Measurements from ENCODE around the gene PRCP.
"Not testable (repeated sequence)": the region's sequence is repeated elsewhere in the genome, so short reads cannot be mapped to it uniquely, and the experiment has no call there.

PRCP gene

DNA sequence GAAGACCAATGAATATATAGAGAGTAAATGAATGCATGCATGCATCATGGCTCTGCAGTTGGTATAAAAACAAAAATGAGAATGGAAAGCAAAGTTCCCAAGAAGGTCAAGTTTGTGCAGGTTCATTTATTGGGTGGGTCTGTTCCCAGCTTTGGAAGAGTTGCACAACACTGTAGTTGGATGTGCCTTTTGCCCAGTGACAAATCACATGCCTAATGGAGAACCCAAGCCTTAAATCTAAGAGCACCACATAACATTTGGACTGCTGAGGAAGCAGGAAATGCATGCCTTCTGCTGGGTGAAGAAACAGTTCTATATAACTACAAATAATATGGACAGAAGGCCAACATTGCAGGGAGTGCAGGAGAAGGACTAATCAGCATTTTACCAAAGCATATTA is 30.6 kb downstream of the PRCP start:
- no peak for DNase-seq

- DNase-seq, result peak; percentile 31
Observed at GRCh38 chr11:82867495-82868082, 32.6 kb downstream of the PRCP start.

DNA sequence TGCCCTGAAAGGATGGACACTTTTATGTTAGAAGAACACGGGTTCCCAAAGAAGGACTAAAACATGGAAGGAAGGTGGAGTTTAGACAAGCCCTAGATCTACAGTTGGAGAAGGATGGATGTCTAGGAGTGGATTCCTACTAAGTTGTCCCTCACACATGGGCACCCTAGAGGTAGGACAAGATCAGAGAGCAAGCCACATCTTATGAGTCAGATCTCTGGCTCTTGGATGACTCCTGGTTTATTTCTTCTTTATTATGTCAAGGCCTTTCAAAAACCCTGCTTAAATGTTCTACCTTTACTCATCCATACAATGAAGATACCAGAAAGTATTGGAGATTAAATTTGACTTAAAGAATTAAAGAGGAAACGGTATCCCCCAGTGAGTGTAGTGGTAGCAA is 34.4 kb downstream of the PRCP start:
- DNase-seq, result no peak

DNA sequence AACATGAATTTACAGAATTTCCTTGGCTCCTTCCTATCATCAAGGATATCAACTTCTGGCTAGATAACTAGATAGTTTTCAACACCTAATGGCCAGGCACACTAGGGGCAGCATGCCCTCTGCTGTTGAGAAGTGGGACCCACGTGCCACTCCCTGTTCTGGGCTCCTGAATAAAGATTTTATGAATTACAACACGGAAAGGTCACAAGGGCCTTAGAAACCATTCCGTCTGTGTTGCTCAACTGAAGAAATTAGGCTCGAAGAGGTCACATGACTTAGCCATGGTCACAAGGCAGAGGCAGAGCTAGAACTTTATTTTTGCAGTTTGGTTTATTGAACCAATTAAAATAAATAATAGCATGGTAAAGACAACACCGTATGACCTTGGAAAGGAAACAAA is 36.0 kb downstream of the PRCP start:
- no peak for DNase-seq

DNA sequence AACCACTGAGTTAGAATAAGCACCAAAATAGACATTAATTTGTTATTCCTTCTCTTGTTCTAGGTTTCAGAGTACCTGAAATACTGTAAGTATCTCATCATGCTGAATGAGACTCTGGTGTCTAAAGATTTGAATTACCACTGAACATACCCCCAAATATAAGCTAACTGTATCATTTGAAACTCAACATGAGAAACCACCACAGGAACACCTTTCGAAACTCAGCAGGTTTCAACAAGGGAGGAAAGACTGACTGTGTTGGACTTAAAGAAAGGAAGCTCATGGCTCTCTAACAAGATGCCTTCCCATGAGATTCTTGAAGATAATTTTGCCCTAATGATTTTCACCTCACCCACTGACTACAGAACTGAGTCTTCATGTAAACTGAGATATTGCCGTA is 37.0 kb downstream of the PRCP start:
- no peak for DNase-seq

DNA sequence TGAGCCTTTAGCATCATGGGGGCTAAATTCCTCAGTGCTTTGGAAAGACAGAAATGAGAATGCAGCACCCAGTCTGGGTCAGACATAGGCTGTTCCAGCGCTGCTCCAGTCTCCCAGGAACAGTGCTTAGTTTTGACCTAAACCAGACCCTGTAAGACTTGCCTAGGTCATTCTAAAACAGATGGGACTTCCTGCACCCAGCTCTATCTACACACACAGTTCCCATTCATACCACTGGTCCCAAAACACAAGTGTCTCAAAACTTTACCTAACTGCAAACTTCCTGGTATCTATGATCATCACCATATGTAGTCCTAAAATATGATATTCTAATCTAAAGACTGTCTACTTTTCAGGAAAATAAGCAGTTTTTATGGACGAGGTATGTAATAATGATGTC is 37.9 kb downstream of the PRCP start:
- DNase-seq, result no peak

DNA sequence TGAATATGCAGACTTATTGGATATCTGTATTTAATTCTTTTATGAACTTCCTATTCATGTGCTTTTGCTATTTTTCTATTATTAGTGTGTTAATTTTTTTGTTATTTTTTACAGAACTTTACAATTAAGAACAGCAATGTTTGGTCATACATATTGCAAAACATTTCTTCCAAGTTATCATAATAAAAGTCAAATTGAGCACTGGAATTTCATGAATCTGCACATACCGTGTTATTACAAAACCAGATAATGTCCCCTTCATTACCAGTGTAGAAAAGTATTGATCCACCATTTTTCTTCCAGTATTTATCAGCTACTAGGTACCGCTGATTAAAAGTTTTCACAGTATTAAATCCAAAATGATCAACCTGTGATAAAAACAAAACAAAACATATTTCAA is 40.5 kb downstream of the PRCP start:
- no peak for DNase-seq

DNA sequence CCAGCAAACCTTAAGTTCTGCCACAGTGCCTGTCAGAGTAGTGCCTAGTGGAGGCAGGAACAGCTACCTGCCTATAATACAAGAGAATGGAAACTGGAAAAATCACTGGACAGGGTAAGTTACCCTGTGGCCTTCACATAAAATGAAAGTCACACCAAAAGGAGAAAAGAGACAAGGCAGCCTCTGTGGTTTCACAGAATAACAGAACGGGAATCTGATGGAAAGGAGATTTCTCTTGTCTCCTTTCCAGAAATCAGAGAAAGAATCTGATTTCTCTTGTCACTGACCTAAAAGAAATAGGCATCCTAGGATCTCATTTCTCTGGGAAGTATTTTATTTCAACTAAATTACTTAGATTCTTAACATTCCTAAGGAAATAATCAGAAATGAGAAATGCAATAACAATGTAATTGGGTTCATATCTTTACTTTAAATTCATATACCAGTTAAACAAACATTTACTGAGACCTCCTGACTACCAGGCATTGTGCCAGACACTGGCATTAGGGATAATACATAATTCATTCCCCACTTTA is 41.6 kb downstream of the PRCP start:
- DNase-seq, result no peak

- no peak for DNase-seq
Observed at GRCh38 chr11:82858133-82858532, 42.1 kb downstream of the PRCP start.

GRCh38 chr11:82857145-82857544 is 43.1 kb downstream of the PRCP start:
- DNase-seq, result no peak

DNA sequence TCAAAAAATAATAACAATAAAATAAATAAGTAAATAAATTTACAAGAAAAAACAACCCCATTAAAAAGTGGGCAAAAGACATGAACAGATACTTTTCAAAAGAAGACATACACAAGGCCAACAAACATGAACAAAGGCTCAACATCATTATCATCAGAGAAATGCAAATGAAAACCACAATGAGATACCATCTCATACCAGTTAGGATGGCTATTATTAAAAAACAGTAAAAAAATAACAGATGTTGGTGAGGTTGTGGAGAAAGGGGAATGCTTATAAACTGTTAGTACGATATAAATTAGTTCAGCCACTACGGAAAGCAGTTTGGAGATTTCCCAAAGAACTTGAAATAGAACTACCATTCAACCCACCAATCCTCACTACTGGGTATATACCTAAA is 44.6 kb downstream of the PRCP start:
- no peak for DNase-seq

DNA sequence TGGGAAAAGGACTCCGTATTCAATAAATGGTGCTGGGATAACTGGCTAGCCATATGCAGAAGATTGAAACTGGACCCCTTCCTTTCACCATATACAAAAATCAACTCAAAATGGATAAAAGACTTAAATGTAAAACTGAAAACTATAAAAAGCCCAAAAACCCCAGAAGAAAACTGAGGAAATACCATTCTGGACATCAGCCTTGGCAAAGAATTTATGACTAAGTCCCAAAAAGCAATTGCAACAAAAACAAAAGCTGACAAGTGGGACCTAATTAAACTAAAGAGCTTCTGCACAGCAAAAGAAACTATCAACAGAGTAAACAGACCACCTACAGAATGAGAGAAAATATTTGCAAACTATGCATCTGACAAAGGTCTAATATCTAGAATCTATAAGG is 45.3 kb downstream of the PRCP start:
- DNase-seq, result not testable (repeated sequence)

DNA sequence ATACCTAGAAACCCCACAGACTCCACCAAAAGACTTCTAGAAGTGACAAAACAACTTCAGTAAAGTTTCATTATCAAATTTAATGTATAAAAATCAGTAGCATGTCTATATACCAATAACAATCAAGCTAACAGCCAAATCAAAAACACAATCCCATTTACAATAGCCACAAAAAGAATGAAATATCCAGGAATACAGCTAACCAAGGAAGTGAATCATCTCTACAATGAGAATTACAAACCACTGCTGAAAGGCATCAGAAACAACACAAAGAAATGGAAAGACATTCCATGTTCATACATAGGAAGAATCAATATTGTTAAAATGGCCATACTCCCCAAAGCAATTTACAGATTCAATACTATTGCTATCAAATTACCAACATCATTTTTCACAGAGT is 46.0 kb downstream of the PRCP start:
- no peak for DNase-seq

DNA sequence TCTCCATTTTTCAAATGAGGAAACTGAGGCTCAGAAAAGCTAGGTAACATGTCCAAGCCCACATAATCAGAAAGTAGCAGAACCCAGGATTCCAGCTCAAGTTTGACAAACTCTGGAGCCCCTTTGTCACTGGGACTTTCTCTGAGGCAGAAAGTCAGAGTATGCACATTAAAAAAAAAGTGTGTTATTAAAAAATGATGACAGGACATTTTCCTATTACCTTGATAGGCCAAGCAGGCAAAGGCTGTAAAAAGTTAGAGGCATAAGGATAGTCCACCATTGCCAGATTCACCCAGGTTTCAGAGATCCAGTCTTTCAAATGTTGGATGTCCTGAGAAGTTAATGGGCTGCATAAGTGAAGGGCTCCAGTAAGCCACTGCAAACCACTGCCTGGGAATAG is 51.4 kb downstream of the PRCP start:
- no peak for DNase-seq

GRCh38 chr11:82845356-82846353 is 54.6 kb downstream of the PRCP start:
- no peak for DNase-seq

- DNase-seq, result no peak
Observed at GRCh38 chr11:82843057-82843795, 57.0 kb downstream of the PRCP start.

DNA sequence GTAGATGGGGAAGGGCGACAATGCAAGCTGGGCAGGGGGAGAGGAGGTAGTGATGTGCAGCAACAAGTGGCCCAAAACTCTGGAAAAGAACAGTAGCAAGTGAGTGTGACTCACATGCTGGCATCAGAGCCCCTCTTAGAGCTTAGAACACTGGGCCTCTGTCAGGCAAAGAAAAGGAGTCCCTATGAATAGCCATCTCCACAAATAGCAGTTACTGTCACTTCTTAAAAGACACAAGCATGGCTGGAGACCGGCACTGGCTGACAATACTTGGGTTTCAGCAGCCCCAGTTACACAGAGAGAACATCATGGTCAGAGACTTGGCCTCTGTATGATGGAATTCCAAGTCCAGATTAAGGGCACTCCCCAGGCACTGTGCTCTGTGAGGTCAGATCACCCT is 58.2 kb downstream of the PRCP start:
- DNase-seq, result no peak

GRCh38 chr11:82837650-82838049 is 62.6 kb downstream of the PRCP start:
- DNase-seq, result no peak

- DNase-seq, result no peak
Observed at GRCh38 chr11:82832983-82833382, 67.2 kb downstream of the PRCP start.

- no peak for DNase-seq
Observed at GRCh38 chr11:82831364-82831763, 68.9 kb downstream of the PRCP start.

DNA sequence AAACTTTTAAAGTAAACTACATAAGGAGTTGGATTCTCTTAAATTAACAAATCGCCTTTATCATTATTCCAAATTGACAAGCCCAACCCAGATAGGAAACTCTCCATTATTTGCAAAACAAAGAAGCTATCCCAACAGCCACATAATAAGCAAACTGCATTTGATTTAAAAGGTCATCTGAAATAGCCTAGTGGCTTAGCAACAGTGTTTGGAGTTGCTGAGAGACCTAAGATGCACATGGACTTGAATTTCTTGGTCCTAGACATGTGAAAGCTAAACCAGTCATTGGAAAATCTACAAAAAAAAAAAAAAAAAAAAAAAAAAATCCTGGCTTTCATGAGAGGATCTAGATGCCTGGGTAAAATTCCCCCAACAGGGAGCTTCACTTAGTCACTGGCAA is 69.5 kb downstream of the PRCP start:
- no peak for DNase-seq

DNA sequence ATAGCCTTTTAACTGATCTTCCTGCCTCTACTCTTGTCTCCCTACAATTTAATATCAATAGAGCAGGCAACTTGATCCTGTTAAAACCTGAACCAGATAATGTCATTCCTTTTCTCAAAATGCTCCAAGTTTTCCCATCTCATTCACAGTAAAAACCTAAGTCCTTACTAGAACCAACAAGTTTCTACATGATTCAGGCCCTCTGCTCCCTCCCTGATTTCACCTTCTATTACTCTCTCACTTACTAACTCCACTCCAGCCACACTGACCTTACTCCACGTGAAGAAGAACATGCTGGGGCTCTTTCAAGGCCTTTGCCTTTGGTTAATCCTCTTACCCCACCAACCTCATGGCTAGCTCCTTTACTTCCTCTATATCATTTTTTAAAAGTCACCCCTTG is 71.1 kb downstream of the PRCP start:
- DNase-seq, result no peak

DNA sequence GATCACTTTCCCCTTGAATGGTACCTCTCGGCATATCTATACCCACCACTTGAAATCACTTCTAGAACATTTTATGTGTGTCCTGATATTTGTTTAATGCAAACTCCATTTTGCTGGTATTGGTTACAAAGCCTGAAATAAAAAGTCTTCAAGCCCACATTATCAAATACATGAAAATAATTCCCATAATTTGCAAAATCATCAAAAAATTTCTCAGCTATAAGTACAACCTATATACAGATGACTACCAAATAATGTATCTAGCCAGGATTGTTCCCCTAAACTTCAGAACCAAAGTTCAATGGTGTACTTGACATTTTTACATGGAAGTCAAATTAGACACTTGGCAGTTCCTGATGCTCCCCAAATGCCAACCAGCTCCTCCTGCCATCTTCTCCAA is 71.8 kb downstream of the PRCP start:
- DNase-seq, result no peak

DNA sequence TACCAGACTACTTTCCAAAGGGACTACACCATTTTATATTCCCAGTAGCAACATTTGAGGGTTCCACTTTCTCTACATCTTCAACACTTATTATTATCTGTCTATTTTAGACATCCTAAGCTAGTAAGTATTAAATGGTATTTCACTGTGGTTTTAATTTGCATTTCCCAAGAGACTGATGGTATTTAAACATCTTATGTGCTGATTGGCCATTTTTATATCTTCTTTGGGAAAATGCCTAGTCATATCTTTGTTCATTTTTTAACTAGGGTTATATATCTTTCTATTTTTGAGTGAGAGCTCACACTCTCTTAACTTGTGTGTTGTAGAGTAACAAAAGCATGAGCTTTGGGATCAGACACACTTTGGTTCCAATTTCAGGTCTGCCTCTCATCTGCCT is 73.7 kb downstream of the PRCP start:
- DNase-seq, result no peak
